IMR-90 (cell line): ENCODE results near the gene SP140L. TPM values are rescaled to one million over a fixed set of nuclear protein-coding genes. Genes with fewer than 3 reads are reported as not detected.

Source experiments
- ATAC-seq: fragments of 200-7000 bp; cut with Tn5 transposase; 2 replicates; pipeline ENCODE4 v1.9.1; 2020; ENCODE audit warnings: low read depth, mild to moderate bottlenecking, moderate library complexity
- BruUV-seq: library from RNA; stranded (reverse); fragments of 400-500 nt; replicated peaks from 2 replicates; lab custom pipeline; 2021; lab: Mats Ljungman, UMichigan
- CTCF ChIA-PET: fragments of 300-600 bp; formaldehyde crosslinking; extraction: SDS; loops from one replicate; lab custom pipeline; 2021; ENCODE audit warnings: antibody characterized with exemption; lab: Yijun Ruan, JAX
- POLR2A ChIA-PET: fragments of 300-600 bp; sonication (Branson Sonifier 250); formaldehyde crosslinking; loops from one replicate; lab custom pipeline; 2022; ENCODE audit warnings: antibody characterized with exemption; ENCODE audit not compliant: unreplicated experiment; lab: Charles Lee
- DNase-seq: peaks from one replicate; pipeline ENCODE4 v3.0.0; 2013
- H2AFZ ChIP-seq: replicated peaks from 2 replicates; pipeline ENCODE3; 2013; ENCODE audit warnings: low read length, mild to moderate bottlenecking; ENCODE audit not compliant: poor library complexity
- H2AK5ac ChIP-seq: 2 replicates; pipeline ENCODE4 v1.6.1; 2013; ENCODE audit warnings: low read depth, low read length, inconsistent platforms
- H2AK9ac ChIP-seq: replicated peaks from 2 replicates; pipeline ENCODE3; 2013; ENCODE audit warnings: mild to moderate bottlenecking, low read depth, low read length, moderate library complexity; ENCODE audit not compliant: poor library complexity
- H2BK120ac ChIP-seq: 2 replicates; pipeline ENCODE4 v1.6.1; 2013; ENCODE audit warnings: low read depth, low read length, inconsistent platforms
- H2BK15ac ChIP-seq: 3 replicates; pipeline ENCODE4 v1.6.1; 2013; ENCODE audit warnings: low read depth, low read length, inconsistent platforms
- H2BK20ac ChIP-seq: 2 replicates; pipeline ENCODE4 v1.6.1; 2013; ENCODE audit warnings: low read depth, mild to moderate bottlenecking, inconsistent platforms, low read length, moderate library complexity
- H2BK5ac ChIP-seq: 2 replicates; pipeline ENCODE4 v1.6.1; 2013; ENCODE audit warnings: mild to moderate bottlenecking, low read depth, low read length, inconsistent platforms; ENCODE audit not compliant: poor library complexity, severe bottlenecking
- H3K14ac ChIP-seq: replicated peaks from 2 replicates; pipeline ENCODE4 v1.6.1; 2013; ENCODE audit warnings: low read depth, low read length, inconsistent platforms
- H3K18ac ChIP-seq: 2 replicates; pipeline ENCODE4 v1.6.1; 2013; ENCODE audit warnings: low read depth, low read length, control low read depth
- H3K23ac ChIP-seq: 2 replicates; pipeline ENCODE4 v1.6.1; 2013; ENCODE audit warnings: low read depth, low read length, inconsistent platforms
- H3K27ac ChIP-seq: 2 replicates; pipeline ENCODE4 v1.5.1; 2013; ENCODE audit warnings: mild to moderate bottlenecking, control low read depth, low read length; ENCODE audit not compliant: insufficient read depth
- H3K27me3 ChIP-seq: 2 replicates; pipeline ENCODE4 v1.6.1; 2013; ENCODE audit warnings: low read length; ENCODE audit not compliant: control insufficient read depth, insufficient read depth
- H3K36me3 ChIP-seq: 2 replicates; pipeline ENCODE4 v1.6.1; 2013; ENCODE audit warnings: low read length, mixed read lengths; ENCODE audit not compliant: control insufficient read depth, insufficient read depth
- H3K4ac ChIP-seq: 2 replicates; pipeline ENCODE4 v1.6.1; 2013; ENCODE audit warnings: low read depth, low read length, inconsistent platforms
- H3K4me1 ChIP-seq: 2 replicates; pipeline ENCODE4 v1.6.1; 2013; ENCODE audit warnings: low read length, mixed read lengths; ENCODE audit not compliant: control insufficient read depth, insufficient read depth
- H3K4me2 ChIP-seq: 2 replicates; pipeline ENCODE4 v1.6.1; 2013; ENCODE audit warnings: low read depth, mild to moderate bottlenecking, control low read depth, low read length, moderate library complexity
- H3K4me3 ChIP-seq: 2 replicates; pipeline ENCODE4 v1.5.1; 2013; ENCODE audit warnings: low read depth, mild to moderate bottlenecking, control low read depth, low read length, moderate library complexity; ENCODE audit not compliant: insufficient read depth
- H3K56ac ChIP-seq: 2 replicates; pipeline ENCODE4 v1.6.1; 2013; ENCODE audit warnings: low read length, inconsistent platforms; ENCODE audit not compliant: insufficient read depth; ENCODE audit errors: extremely low read depth
- H3K79me1 ChIP-seq, 2 experiments: 2 replicates each; pipeline ENCODE4 v1.6.1; 2013; ENCODE audit warnings: low read length in 2 of 2, inconsistent platforms in 1 of 2, low read depth in 1 of 2
- H3K9ac ChIP-seq: 2 replicates; pipeline ENCODE4 v1.6.1; 2013; ENCODE audit warnings: low read depth, low read length, control low read depth
- H3K9me1 ChIP-seq: 2 replicates; pipeline ENCODE4 v1.6.1; 2013; ENCODE audit warnings: low read length, inconsistent platforms; ENCODE audit not compliant: insufficient read depth
- H3K9me3 ChIP-seq: 2 replicates; pipeline ENCODE4 v1.6.1; 2013; ENCODE audit warnings: low read length; ENCODE audit not compliant: control insufficient read depth, insufficient read depth
- H4K20me1 ChIP-seq: 2 replicates; pipeline ENCODE4 v1.6.1; 2013; ENCODE audit warnings: low read length, inconsistent platforms; ENCODE audit not compliant: insufficient read depth
- H4K5ac ChIP-seq: 2 replicates; pipeline ENCODE4 v1.6.1; 2013; ENCODE audit warnings: mild to moderate bottlenecking, low read depth, low read length, control low read depth
- H4K8ac ChIP-seq, 2 experiments: 2 replicates each; pipeline ENCODE4 v1.6.1; 2013; ENCODE audit warnings: low read depth in 2 of 2, low read length in 2 of 2, control low read depth in 1 of 2, inconsistent platforms in 1 of 2
- H4K91ac ChIP-seq: 2 replicates; pipeline ENCODE4 v1.6.1; 2013; ENCODE audit warnings: low read depth, low read length, inconsistent platforms; ENCODE audit not compliant: insufficient read depth
- BHLHE40 ChIP-seq: fragments of 150-350 bp; IDR thresholded peaks from 2 replicates; pipeline ENCODE4 v1.6.1; 2016; ENCODE audit warnings: mild to moderate bottlenecking, low read depth, low read length
- USF2 ChIP-seq: fragments of 150-350 bp; IDR thresholded peaks from 2 replicates; pipeline ENCODE4 v1.6.1; 2017; ENCODE audit warnings: mild to moderate bottlenecking, antibody characterized with exemption, low read length, low read depth
- dilution Hi-C: fragments of 300-500 bp; cut with HindIII; formaldehyde crosslinking; loops from one replicate; pipeline ENCODE4 v1.14.3; 2018; ENCODE audit warnings: low sequenced_read_pairs; ENCODE audit not compliant: unreplicated experiment
- in situ Hi-C: fragments of 300-500 bp; cut with MboI; formaldehyde crosslinking; loops from 3 replicates; pipeline ENCODE4 v1.14.3; 2019; ENCODE audit warnings: low sequenced_read_pairs, inconsistent platforms, mixed read lengths
- intact Hi-C: fragments of 100-400 bp; cut with micrococcal nuclease; formaldehyde crosslinking; loops from 2 replicates; pipeline ENCODE4 v1.10.0; 2022
- polyA plus RNA-seq, 3 experiments: library from polyadenylated mRNA; depleted of rRNA; stranded (reverse); fragments of >200 nt; gene quantifications; 2 replicates each; pipeline ENCODE4 v1.2.3, GENCODE V29; 2012; ENCODE audit warnings: low replicate concordance in 1 of 3
- total RNA-seq: library from RNA; depleted of rRNA; stranded (reverse); fragments of >200 nt; gene quantifications from 2 replicates; pipeline ENCODE4 v1.2.3, GENCODE V29; 2012

SP140L gene
- total and polyA plus RNA-seq, 2 of the 4 experiments (the other 2 are of a cell fraction): 5.4 to 11.2 TPM

DNA sequence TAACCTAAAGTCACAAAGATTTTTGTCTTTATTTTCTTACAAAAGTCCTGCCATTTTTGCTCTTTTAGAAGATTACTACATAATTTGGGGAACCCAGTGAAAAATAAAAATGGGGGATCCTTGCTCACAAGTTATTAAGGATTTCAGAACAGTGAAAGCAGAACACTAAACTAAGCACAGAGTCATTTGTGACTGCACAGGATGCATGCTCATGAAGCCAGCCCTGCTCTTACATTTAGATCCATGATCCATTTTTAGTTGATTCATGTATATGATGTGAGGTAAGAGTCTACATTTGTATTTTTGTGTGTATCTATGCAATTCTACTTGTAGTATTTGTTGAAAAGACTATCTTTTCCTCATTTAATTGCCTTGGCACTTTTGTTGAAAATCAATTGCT, 21.8 kb downstream of the SP140L start:
- Histone ChIP-seq H2BK20ac (no peak overlapping the region), H3K27ac (no peak overlapping the region), H4K8ac (no peak overlapping the region), H2BK5ac (no peak overlapping the region), H3K9ac (no peak overlapping the region), H3K4me3 (no peak overlapping the region), H3K4ac (no peak overlapping the region), H2BK120ac (no peak overlapping the region), H3K14ac (no peak overlapping the region), H3K18ac (no peak overlapping the region), H4K91ac (no peak overlapping the region), H2AK5ac (no peak overlapping the region), H2AFZ (no peak overlapping the region), H4K5ac (no peak overlapping the region), H3K9me3 (no peaks in the 10 kb centered on the region), H2BK15ac (no peak overlapping the region), H3K27me3 (no peaks in the 10 kb centered on the region), H3K4me1 (no peaks in the 10 kb centered on the region), H2AK9ac (no peak overlapping the region), H3K9me1 (no peaks in the 10 kb centered on the region; the same call in 1 of the 2 replicates), H3K36me3 (0 out of 2 replicates have a peak, but pooled peaks cover 1% of the 10 kb centered on the region), H3K4me2 (no peak overlapping the region), H3K23ac (no peak overlapping the region), H3K79me1 (peaks cover 17 to 24% of the 10 kb centered on the region in 2 experiments), H3K56ac (no peak overlapping the region), H4K20me1 (no peaks in the 10 kb centered on the region; the same call in 1 of the 2 replicates)
- ChIA-PET POLR2A (no interaction called here), CTCF (interaction anchor here (1.0 kb wide), 1 partner anchor 29 kb away, joined by 3 read pairs; no protein-coding TSS in a partner anchor)
- DNase-seq (no peak), ATAC-seq (no peak)
- in situ Hi-C loops: no loop called here
- no peak for TF ChIP-seq USF2
- TF ChIP-seq BHLHE40: no peak
- BruUV-seq: no TSS peak
- dilution Hi-C loops: no loop called here
- intact Hi-C loops: no loop called here
